NCI-H1092 (cell line): ENCODE results near the gene PLD5.
"Not testable (repeated sequence)": the region's sequence is repeated elsewhere in the genome, so short reads cannot be mapped to it uniquely, and the experiment has no call there.

Source experiments
- DNase-seq: peaks from one replicate; lab custom pipeline; 2025; lab: John Stamatoyannopoulos, UW

Gene PLD5

DNA sequence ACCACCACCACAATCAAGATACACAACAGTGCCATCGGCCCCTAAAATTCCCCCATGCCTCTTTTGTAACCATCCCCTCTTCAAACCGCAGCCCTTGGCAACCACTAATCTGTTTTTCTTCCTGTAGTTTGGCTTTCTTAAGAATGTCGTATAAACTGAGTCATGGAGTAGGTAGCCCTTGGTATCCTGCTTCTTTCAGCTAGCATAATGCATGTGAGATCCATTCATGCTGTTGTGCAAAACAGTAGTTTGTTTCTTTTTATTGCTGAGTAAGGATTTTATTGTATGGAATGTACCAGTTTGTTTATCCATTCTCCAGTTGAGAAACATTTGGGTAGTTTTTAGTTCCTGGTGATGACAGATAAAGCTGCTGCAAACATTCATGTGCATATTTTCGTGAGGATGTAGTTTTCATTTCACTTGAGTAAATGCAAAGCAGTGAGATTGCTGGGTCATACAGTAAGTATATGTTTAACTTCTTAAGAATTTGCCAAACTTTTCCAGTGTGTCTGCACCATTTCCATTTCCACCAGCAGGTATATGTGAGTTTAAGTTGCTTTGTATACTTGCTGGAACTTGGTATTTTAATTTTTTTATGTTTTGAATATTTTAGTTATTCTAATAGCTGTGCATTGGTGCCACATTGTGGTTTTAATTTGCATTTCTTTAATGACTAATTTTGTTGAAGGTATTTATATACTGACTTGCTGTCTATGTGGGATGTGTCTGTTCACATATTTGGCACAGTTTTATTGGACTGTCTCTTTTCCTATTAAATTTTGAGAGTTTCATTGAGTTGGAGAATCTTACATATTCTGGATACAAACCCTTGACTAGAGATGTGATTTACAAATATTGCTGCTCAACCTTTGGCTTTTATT is 377.2 kb downstream of the PLD5 start:
- no peak for DNase-seq

DNA sequence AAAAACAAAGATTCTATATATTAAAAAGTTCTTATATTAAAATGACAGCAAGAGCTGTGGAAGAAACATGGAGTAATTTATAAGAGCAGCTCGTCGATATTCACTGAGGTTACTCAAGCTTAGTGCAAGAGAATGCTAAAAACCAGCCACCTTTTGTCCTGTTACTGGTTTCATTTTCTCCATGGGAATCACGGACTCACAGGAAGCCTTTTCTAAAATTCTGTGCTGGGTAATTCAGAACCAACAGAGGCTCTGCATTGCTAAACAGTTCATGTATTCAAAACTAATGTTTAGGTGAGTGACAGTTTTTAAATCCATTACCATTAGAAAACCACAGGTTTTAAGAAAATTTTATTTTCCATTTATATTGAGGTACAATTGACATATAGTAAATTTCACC is 377.8 kb downstream of the PLD5 start:
- DNase-seq: no peak

DNA sequence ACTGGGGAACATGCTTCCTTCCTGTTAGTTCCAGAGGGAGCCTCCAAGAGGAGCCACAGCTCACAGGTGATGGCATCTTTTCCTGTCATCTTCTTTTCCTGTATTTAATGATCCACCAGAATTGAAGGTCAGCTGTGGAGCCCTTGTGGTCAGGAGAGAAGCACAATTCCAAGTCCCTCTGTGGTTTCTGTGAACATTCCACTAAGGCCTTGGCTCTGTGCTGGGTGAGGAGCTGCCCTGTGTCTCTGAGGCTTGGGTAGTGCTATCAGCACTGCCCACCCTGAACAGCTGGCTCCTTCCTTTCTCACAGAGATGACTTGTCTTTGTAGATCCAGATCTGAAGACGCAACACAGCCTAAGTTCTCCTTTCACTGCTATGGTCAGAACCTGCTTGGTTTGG is 383.7 kb downstream of the PLD5 start:
- no peak for DNase-seq

DNA sequence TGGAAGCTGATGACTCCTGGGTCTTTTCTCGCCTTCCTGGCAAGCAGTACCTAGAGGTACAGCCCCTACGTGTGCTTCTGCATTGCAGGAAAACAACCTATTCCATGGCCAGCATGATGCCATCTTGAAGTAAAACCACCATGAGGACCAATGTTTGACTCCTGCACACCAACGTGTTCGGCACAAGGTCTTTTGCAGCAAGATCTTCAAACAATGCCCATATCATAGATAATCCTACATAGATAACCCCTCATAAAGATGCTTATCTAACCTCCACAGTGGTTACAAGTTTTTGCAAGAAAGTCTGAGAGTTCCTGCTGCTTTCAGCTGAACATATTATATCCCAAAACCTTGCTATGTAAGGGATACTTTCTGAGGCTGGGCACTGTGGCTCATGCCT is 384.5 kb downstream of the PLD5 start:
- no peak for DNase-seq

DNA sequence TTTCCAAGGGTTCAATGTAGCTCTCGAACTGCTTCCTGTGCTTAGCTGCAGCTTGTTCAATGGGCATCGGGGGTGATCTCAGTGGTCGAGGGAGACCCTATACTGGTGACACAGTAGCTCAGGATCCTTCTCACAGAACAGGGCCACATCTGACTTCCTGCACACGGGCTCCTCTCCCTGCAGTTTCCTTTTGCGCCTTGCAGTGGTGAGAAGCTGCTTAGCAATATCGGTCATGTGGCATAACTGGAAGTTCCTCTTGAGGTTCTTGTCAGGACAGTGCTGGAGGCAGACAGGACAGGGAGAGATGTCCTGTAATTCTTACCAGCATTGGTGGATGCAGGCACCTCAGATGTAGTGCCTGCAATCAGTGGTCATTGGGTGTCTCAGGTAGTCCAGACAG is 385.1 kb downstream of the PLD5 start:
- no peak for DNase-seq

DNA sequence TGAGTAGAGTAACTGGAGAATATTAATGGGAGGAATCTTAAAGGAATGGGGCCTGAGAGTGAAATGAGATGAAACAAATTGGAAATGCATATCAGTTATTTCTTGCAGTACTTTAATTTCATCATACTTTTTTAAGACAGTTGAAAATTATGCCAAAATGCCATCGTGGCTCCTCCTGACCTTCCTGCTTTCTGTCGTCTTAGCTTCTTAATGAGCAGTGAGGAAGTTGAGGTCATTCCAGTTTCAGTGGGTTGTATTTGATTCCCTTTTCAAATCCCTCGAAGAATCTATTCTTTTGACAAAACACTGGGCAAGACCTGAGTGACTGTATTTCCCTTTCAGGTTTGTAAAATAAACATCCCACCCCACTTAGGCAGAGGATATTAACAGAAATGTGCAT is 390.7 kb downstream of the PLD5 start:
- no peak for DNase-seq

DNA sequence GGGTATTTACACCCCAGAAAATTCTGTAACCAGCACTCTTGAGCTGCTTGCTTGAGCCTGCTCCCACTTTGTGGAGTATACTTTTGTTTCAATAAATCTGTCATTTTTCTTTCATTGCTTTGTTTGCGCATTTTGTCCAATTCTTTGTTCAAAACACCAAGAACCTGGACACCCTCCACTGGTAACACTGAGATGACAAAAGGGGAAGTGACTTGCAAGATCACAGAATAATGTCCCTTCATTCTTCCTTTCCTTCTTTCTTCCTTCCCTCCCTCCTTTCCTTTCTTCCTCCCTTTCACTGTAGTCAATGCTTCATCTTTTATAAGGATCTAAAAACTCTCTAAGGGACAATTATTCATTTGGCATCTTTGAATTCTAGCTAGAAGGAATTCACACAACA is 391.1 kb downstream of the PLD5 start:
- no peak for DNase-seq

DNA sequence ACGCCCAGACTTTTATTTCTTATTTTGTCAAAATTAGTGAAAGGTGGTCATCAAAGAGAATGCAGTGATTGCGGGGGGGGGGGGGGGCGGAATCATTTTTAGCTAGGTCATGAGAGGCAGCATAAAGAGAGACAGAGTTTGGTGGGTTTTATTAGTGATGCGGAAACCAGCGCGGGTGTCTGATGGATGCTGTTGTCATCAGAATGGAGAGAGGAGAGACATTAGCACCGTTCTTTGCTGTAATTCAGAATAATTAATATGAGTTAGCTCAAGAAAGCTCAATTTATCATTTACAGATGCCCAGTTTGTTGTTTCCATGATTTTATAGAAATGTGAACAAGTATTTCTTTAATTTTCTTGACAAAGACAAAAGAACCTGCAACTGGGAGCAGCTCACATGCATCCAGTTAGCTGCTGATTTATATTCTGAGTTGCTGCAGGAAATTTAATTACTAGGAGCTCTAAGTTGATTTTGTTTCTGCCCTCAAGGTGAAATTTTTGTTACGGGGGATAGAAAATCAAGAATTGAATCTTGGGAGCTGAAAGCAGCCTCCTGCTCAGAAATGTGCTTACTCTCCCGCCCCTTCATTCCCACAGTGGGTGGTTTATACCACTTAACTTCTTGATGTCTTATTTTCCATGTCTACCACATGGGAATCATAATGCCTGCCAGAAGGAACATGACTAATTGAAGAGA is 392.2 kb downstream of the PLD5 start:
- DNase-seq: no peak

DNA sequence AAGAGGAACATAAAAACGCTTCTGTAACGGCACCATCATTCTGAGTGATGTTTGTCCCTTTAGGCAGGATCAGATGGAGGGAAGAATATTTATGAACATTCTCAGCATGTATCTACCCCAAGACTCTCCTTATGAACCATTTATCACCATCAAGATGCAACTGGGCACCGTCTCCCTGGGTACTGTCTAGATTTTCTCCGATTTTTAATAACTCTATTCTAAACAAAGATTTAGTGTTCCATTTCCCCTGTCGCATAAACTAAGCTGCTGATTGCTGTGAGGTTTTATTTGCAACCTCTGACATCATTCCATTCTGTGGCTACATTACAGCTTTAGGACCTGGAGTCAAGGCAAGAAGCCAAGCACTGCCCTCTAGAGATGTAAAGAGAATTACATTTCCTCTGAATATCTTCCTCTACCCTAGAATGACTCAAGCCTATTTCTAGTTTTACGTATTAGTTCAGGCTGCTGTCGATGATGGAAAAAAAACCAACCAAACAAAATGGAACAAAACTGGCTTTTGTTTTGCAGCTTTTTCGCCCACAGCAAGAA is 395.5 kb downstream of the PLD5 start:
- peak; percentile 5 for DNase-seq

DNA sequence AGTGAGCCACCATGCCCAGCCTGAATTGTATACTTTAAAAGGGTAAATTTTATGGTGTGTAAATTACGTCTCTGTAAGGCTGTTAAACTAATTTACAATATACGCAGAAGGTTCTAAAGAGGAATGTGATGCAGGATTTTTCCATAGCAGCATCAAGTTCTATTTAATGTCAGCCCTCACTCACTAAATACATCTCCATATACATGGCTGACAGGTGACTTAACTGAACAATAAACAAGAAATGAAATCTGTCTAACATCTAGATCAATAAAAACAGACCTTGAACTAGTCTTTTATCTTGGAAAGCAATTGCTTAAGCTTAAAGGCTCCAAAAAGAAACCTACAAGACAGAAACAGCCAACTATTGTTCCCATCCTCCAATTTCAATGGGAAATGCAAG is 404.1 kb downstream of the PLD5 start:
- DNase-seq: no peak

DNA sequence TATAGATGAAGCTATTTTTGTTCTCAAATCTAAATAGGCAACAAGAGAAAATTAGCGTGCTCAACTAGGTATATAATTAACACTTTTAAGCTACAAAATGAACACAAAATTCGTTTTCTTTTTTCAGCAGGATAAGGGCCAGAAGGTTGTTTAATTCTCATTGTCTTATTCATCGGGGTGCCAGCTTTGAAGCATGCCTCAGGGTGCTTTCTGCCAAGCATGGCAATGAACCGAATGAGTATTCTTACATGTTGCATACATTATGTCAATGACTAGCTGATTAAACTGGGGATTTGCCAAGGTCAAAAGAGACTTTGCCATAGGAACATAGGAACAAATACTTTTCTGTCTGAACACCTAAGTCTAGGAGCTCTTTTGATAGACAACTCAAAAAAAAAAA is 423.6 kb downstream of the PLD5 start:
- DNase-seq: no peak

DNA sequence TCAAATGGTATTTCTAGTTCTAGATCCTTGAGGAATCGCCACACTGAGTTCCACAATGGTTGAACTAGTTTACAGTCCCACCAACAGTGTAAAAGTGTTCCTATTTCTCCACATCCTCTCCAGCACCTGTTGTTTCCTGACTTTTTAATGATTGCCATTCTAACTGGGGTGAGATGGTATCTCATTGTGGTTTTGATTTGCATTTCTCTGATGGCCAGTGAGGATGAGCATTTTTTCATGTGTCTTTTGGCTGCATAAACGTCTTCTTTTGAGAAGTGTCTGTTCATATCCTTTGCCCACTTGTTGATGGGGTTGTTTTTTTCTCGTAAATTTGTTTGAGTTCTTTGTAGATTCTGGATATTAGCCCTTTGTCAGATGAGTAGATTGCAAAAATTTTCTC is 427.2 kb downstream of the PLD5 start:
- not testable (repeated sequence) for DNase-seq

DNA sequence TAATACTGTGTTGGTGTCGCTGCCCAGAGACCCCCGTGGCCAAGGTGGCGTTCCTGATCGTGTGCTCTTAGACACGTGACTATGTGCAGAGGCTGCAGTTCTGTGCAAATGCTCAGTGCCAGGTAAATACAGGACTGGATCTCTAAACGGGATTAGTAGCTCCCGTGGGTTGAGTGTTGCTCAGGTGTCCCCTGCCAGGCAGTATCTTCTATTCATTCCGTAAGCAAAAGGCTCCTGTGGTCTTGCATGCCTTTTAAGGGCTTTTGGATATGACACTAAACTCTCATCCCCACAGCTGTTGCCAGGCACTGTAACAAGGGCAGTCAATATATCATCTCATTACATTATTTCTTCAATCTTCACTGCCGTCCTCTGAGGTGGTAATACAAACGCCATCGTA is 431.4 kb downstream of the PLD5 start:
- DNase-seq: no peak

DNA sequence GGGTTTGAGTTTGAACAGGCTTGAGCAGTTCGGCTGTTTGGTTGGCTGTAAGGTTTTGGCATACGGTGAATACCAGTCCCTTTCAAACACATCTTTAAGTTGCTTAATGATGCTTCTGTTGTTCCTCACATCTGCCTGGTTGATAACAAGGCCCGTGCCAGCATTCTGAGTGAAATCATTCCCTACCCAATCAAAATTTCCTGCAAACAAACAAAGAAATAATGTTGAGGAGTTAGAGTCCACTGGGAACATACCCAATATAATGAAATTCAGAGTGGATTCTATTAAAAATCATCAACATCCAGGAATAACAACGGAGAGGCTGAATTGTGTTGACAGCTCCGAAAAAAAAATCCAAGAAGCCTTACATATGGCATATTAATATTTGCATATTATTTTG is 434.6 kb downstream of the PLD5 start:
- no peak for DNase-seq

DNA sequence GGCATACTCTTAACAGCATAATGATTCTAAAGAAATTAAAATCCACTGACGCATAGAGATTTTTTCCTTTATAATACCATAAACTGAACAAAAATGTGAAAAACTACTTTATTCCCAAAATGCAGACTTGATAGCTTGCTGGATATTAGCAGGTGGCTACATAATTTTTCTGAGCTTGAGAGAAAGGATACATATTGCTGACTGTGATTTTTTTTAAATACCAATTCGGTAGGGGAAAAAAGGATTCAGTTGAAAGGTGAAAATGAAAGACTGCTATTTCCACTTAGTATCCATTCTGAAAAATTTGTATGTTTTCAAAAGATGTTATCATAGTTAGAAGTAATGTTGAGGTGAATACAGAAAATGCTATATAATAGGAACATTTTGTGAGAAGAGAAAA is 435.6 kb downstream of the PLD5 start:
- DNase-seq: no peak

DNA sequence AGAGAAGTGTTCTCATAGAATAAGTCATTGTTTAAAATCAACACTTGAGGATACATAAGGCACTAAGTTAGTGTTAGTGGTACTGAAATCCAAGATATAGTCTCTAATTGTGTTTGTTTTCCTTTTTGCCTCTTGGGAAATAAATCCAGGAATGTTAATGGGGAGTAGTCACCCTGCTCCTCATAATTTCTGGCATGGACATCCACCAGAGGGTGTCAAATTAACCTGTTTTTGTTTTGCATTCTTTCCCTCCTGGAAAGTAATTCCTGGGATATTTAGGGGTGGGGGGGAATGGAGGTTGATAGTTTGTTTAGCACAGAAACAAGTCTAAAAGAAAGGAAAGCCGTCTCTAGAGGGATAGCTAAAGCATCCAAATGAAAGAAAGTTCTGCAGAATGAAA is 437.8 kb downstream of the PLD5 start:
- DNase-seq: no peak

DNA sequence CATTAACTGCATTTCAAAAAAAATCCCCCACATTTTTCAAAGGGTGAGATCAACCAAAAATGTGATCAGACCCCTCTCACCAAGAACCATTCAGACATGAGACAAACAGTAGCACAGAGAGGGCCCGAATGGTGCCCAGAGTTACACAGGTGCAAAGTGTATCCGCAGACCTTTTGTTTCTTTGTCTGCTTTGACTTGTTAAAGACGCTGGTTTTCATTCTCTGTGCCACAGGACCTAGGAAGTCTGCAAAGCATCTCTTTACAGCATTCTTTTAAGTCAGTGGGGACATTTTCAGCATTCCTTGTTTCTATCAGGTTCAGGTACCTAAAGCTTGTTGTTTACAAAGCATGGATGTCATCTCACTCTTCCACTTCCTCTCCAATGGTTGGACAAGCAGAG is 438.4 kb downstream of the PLD5 start:
- DNase-seq: no peak

DNA sequence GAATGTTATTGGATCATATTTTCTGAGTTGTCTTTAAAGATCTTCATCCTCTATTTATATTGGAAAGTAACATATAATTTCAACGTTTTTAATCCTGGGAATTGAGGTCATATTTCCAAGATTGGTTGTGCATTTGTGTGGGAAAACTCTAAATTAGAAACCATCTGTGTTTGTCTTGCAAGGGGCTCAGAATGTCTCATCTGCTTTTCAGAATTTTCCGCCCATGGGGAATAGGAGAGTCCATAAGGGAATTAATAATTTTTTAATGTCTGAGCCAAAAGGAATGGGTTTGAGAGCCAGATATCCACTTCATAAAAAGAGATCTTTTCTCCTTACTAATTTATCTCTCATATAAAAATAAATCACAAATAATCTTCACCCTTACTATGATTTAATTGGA is 440.8 kb downstream of the PLD5 start:
- DNase-seq: no peak

DNA sequence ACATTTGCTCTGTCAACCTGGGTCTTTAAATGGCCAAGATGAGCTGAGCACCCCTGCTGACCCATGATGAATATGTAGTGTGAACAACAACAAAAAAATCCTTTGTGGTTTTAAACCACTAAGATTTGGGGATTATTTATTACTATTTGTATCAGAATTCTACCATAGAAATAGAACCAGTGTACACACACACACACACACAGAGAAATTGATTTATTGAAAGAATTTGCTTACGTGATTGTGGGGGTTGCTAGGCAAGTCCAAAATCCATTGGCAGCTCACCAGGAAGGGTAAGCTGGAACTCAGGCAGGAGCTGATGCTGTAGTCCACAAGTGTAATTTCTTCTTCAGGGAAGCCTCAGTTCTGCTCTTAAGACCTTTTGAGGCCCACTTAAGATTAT is 443.1 kb downstream of the PLD5 start:
- DNase-seq: no peak

DNA sequence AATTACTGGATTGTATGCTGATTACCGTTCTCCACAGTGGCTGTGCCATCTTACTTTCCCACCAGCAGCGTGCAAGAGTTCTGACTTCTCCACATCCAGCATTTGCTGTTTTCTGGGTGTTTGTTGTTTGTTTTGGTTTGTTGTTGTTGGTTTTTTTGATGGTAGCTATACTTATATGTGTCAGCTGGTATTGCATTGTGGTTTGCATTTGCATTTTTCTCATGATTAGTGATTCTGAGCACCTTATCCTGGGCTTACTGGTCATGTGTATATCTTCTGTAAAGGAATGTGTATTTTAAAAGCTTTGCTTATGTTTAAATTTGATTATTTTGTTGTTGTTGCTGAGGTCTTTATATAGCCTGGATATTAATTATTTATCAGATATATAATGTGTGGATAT is 458.7 kb downstream of the PLD5 start:
- no peak for DNase-seq

DNA sequence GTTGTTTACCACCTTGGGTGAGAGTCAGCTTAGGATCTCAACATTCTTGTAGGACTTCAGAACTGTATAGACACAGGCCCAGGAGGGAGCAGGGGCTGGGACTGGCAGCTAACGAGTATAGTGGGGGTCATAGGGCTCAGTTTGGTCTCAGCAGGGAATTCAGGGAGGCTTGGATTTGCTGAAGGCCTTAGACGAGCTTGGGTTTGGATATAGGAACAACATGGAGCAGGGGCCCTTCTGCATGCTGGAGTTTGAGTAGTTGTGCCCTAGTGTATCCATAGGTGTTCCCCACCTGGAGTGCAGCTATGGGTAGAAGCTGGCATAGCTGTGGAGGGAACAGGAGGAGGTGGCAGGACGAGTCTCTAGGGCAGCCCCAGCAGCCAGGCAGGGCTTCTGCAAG is 462.2 kb downstream of the PLD5 start:
- no peak for DNase-seq

DNA sequence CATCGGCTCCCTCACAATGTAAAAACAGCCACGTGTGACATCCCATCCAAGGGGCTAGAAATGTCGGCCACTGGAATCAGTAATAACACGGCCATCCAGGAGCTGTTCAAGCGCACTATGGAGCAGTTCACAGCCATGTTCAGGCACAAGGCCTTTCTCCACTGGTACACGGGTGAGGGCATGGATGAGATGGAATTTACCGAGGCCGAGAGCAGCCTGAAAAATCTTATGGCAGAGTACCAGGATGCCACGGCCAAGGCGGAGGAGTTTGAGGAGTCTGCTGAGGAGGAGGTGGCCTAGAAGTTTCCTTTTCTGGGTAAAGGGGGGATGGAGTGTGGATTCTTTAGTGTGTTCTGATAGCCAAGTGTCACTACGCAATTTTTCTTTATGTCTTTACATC is 464.5 kb downstream of the PLD5 start:
- no peak for DNase-seq

DNA sequence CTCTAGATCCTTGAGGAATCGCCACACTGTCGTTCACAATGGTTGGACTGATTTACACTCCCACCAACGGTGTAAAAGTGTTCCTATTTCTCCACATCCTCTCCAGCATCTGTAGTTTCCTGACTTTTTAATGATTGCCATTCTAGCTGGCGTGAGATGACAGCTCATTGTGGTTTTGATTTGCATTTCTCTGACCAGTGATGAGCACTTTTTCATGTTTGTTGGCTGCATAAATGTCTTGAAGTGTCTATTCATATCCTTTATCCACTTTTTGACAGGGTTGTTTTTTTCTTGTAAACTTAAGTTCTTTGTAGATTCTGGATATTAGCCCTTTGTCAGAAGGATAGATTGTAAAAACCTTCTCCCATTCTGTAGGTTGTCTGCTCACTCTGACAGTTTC is 465.9 kb downstream of the PLD5 start:
- not testable (repeated sequence) for DNase-seq
